ENCODE measurements around the gene SSBP3. TPM values are rescaled to one million over a fixed set of nuclear protein-coding genes. Genes with fewer than 3 reads are reported as not detected.

SSBP3 gene
- total RNA-seq, 1 donor from 2014 or later: 27.1 TPM

GRCh38 chr1:54331843-54332463 lies 74.2 kb downstream of the SSBP3 start:
- H3K9ac ChIP-seq (ENCODE audit: low read depth in 1 of 3, low read length in 3 of 3): peak overlapping the region in 1 of 3 donors; percentile 62
- peaks cover 92 to 98% (median 98%) of the 10 kb centered on the region in 3 donors for H3K4me1 ChIP-seq (ENCODE audit: control insufficient read depth in 3 of 3, insufficient read depth in 3 of 3, low read length in 3 of 3)
- H3K36me3 ChIP-seq (ENCODE audit: control insufficient read depth in 3 of 3, insufficient read depth in 3 of 3, low read length in 3 of 3): peaks cover 0 to 2% (median 0%) of the 10 kb centered on the region in 3 donors
- H3K9me3 ChIP-seq (ENCODE audit: control insufficient read depth in 3 of 3, low read length in 3 of 3): no peaks in the 10 kb centered on the region
- no peaks in the 10 kb centered on the region for H3K27me3 ChIP-seq (ENCODE audit: control insufficient read depth in 3 of 3, insufficient read depth in 3 of 3, low read length in 3 of 3)
- peak overlapping the region in 2 of 3 donors; percentile 6 to 22 for H3K4me3 ChIP-seq (ENCODE audit: low read length in 3 of 3)
- H3K27ac ChIP-seq (ENCODE audit: low read depth, low read length): peak overlapping the region; percentile 60

- H3K27me3 ChIP-seq (ENCODE audit: control insufficient read depth in 3 of 3, insufficient read depth in 3 of 3, low read length in 3 of 3): no peaks in the 10 kb centered on the region
- peak overlapping the region in 2 of 3 donors; percentile 6 to 14 for H3K4me3 ChIP-seq (ENCODE audit: low read length in 3 of 3)
- H3K36me3 ChIP-seq (ENCODE audit: control insufficient read depth in 3 of 3, insufficient read depth in 3 of 3, low read length in 3 of 3): no peaks in the 10 kb centered on the region
- H3K27ac ChIP-seq (ENCODE audit: low read depth, low read length): no peak overlapping the region
- no peaks in the 10 kb centered on the region for H3K9me3 ChIP-seq (ENCODE audit: control insufficient read depth in 3 of 3, low read length in 3 of 3)
- peak overlapping the region in 1 of 3 donors; percentile 62 for H3K9ac ChIP-seq (ENCODE audit: low read depth in 1 of 3, low read length in 3 of 3)
- H3K4me1 ChIP-seq (ENCODE audit: control insufficient read depth in 3 of 3, insufficient read depth in 3 of 3, low read length in 3 of 3): peaks cover 93 to 98% (median 98%) of the 10 kb centered on the region in 3 donors
These were observed 75.0 kb downstream of the SSBP3 start for GRCh38 chr1:54331091-54331772.

GRCh38 chr1:54329312-54330003 lies 76.7 kb downstream of the SSBP3 start:
- H3K9ac ChIP-seq (ENCODE audit: low read depth in 1 of 3, low read length in 3 of 3): peak overlapping the region in 1 of 3 donors; percentile 45
- H3K9me3 ChIP-seq (ENCODE audit: control insufficient read depth in 3 of 3, low read length in 3 of 3): no peaks in the 10 kb centered on the region
- no peaks in the 10 kb centered on the region for H3K27me3 ChIP-seq (ENCODE audit: control insufficient read depth in 3 of 3, insufficient read depth in 3 of 3, low read length in 3 of 3)
- no peaks in the 10 kb centered on the region for H3K36me3 ChIP-seq (ENCODE audit: control insufficient read depth in 3 of 3, insufficient read depth in 3 of 3, low read length in 3 of 3)
- no peak overlapping the region for H3K4me3 ChIP-seq (ENCODE audit: low read length in 3 of 3)
- peak overlapping the region; percentile 9 for H3K27ac ChIP-seq (ENCODE audit: low read depth, low read length)
- H3K4me1 ChIP-seq (ENCODE audit: control insufficient read depth in 3 of 3, insufficient read depth in 3 of 3, low read length in 3 of 3): peaks cover 93 to 98% (median 98%) of the 10 kb centered on the region in 3 donors

- H3K4me1 ChIP-seq (ENCODE audit: control insufficient read depth in 3 of 3, insufficient read depth in 3 of 3, low read length in 3 of 3): peaks cover 96 to 100% (median 100%) of the 10 kb centered on the region in 3 donors
- H3K27me3 ChIP-seq (ENCODE audit: control insufficient read depth in 3 of 3, insufficient read depth in 3 of 3, low read length in 3 of 3): no peaks in the 10 kb centered on the region
- no peaks in the 10 kb centered on the region for H3K36me3 ChIP-seq (ENCODE audit: control insufficient read depth in 3 of 3, insufficient read depth in 3 of 3, low read length in 3 of 3)
- no peaks in the 10 kb centered on the region for H3K9me3 ChIP-seq (ENCODE audit: control insufficient read depth in 3 of 3, low read length in 3 of 3)
- H3K27ac ChIP-seq (ENCODE audit: low read depth, low read length): peak overlapping the region; percentile 75
- H3K9ac ChIP-seq (ENCODE audit: low read depth in 1 of 3, low read length in 3 of 3): peak overlapping the region in 2 of 3 donors; percentile 27 to 41
- H3K4me3 ChIP-seq (ENCODE audit: low read length in 3 of 3): peak overlapping the region in 2 of 3 donors; percentile 24 to 42
These were observed 78.0 kb downstream of the SSBP3 start for GRCh38 chr1:54328066-54328636.

- H3K9ac ChIP-seq (ENCODE audit: low read depth in 1 of 3, low read length in 3 of 3): peak overlapping the region; percentile 27 to 57 (median 45)
These were observed 78.7 kb downstream of the SSBP3 start for GRCh38 chr1:54327386-54328065.

GRCh38 chr1:54326543-54327385 lies 79.4 kb downstream of the SSBP3 start:
- peaks cover 83 to 100% (median 97%) of the 10 kb centered on the region in 3 donors for H3K4me1 ChIP-seq (ENCODE audit: control insufficient read depth in 3 of 3, insufficient read depth in 3 of 3, low read length in 3 of 3)
- no peaks in the 10 kb centered on the region for H3K27me3 ChIP-seq (ENCODE audit: control insufficient read depth in 3 of 3, insufficient read depth in 3 of 3, low read length in 3 of 3)
- peak overlapping the region; percentile 75 for H3K27ac ChIP-seq (ENCODE audit: low read depth, low read length)
- peak overlapping the region; percentile 4 to 41 (median 29) for H3K4me3 ChIP-seq (ENCODE audit: low read length in 3 of 3)
- H3K9me3 ChIP-seq (ENCODE audit: control insufficient read depth in 3 of 3, low read length in 3 of 3): no peaks in the 10 kb centered on the region
- H3K9ac ChIP-seq (ENCODE audit: low read depth in 1 of 3, low read length in 3 of 3): peak overlapping the region; percentile 41 to 64 (median 54)
- H3K36me3 ChIP-seq (ENCODE audit: control insufficient read depth in 3 of 3, insufficient read depth in 3 of 3, low read length in 3 of 3): no peaks in the 10 kb centered on the region

More at GRCh38 chr1:54327386-54328065, 78.7 kb downstream of the SSBP3 start:
- Histone ChIP-seq H3K4me3 (ENCODE audit: low read length in 3 of 3) (peak overlapping the region; percentile 4 to 42 (median 24)), H3K27me3 (ENCODE audit: control insufficient read depth in 3 of 3, insufficient read depth in 3 of 3, low read length in 3 of 3) (no peaks in the 10 kb centered on the region), H3K4me1 (ENCODE audit: control insufficient read depth in 3 of 3, insufficient read depth in 3 of 3, low read length in 3 of 3) (peaks cover 90 to 100% (median 100%) of the 10 kb centered on the region in 3 donors), H3K9me3 (ENCODE audit: control insufficient read depth in 3 of 3, low read length in 3 of 3) (no peaks in the 10 kb centered on the region), H3K27ac (ENCODE audit: low read depth, low read length) (peak overlapping the region; percentile 75), H3K36me3 (ENCODE audit: control insufficient read depth in 3 of 3, insufficient read depth in 3 of 3, low read length in 3 of 3) (no peaks in the 10 kb centered on the region)

GRCh38 chr1:54325703-54326461 lies 80.3 kb downstream of the SSBP3 start:
- Histone ChIP-seq H3K36me3 (ENCODE audit: control insufficient read depth in 3 of 3, insufficient read depth in 3 of 3, low read length in 3 of 3) (no peaks in the 10 kb centered on the region), H3K9me3 (ENCODE audit: control insufficient read depth in 3 of 3, low read length in 3 of 3) (no peaks in the 10 kb centered on the region), H3K27me3 (ENCODE audit: control insufficient read depth in 3 of 3, insufficient read depth in 3 of 3, low read length in 3 of 3) (no peaks in the 10 kb centered on the region), H3K27ac (ENCODE audit: low read depth, low read length) (peak overlapping the region; percentile 75), H3K9ac (ENCODE audit: low read depth in 1 of 3, low read length in 3 of 3) (peak overlapping the region in 2 of 3 donors; percentile 41 to 64), H3K4me3 (ENCODE audit: low read length in 3 of 3) (peak overlapping the region in 2 of 3 donors; percentile 29 to 41), H3K4me1 (ENCODE audit: control insufficient read depth in 3 of 3, insufficient read depth in 3 of 3, low read length in 3 of 3) (peaks cover 74 to 99% (median 88%) of the 10 kb centered on the region in 3 donors)

GRCh38 chr1:54325284-54325683 lies 80.9 kb downstream of the SSBP3 start:
- H3K4me3 ChIP-seq (ENCODE audit: low read length in 3 of 3): peak overlapping the region in 1 of 3 donors; percentile 21

More at GRCh38 chr1:54325284-54325683, 80.9 kb downstream of the SSBP3 start:
- Histone ChIP-seq H3K27me3 (ENCODE audit: control insufficient read depth in 3 of 3, insufficient read depth in 3 of 3, low read length in 3 of 3) (no peaks in the 10 kb centered on the region), H3K9ac (ENCODE audit: low read depth in 1 of 3, low read length in 3 of 3) (peak overlapping the region in 2 of 3 donors; percentile 60 to 62), H3K4me1 (ENCODE audit: control insufficient read depth in 3 of 3, insufficient read depth in 3 of 3, low read length in 3 of 3) (peaks cover 68 to 96% (median 82%) of the 10 kb centered on the region in 3 donors), H3K27ac (ENCODE audit: low read depth, low read length) (peak overlapping the region; percentile 75), H3K36me3 (ENCODE audit: control insufficient read depth in 3 of 3, insufficient read depth in 3 of 3, low read length in 3 of 3) (no peaks in the 10 kb centered on the region), H3K9me3 (ENCODE audit: control insufficient read depth in 3 of 3, low read length in 3 of 3) (no peaks in the 10 kb centered on the region)

All from skeletal muscle tissue (tissue), 4 donors.